Suprapubic skin (tissue), 4 donors: ENCODE results near the gene NLRP7. TPM values are rescaled to one million over a fixed set of nuclear protein-coding genes. Genes with fewer than 3 reads are reported as not detected.
"Not testable (repeated sequence)": the region's sequence is repeated elsewhere in the genome, so short reads cannot be mapped to it uniquely, and the experiment has no call there.

ENCODE experiments used
- DNase-seq, 2 donors: peaks; one replicate each; pipeline ENCODE4 v3.0.0-alpha.2; 2019; ENCODE audit warnings: low spot score in 2 of 2
- H3K27ac ChIP-seq: fragments of 200-600 bp; sonication (generic); one replicate; pipeline ENCODE4 v1.5.1; 2019
- H3K27me3 ChIP-seq: fragments of 200-600 bp; sonication (generic); one replicate; pipeline ENCODE4 v1.5.1; 2019
- H3K36me3 ChIP-seq: fragments of 200-600 bp; sonication (generic); one replicate; pipeline ENCODE4 v1.5.1; 2019
- H3K4me1 ChIP-seq: fragments of 200-600 bp; sonication (generic); one replicate; pipeline ENCODE4 v1.5.1; 2019
- H3K4me3 ChIP-seq: fragments of 200-600 bp; sonication (generic); one replicate; pipeline ENCODE4 v1.5.1; 2019; ENCODE audit warnings: mild to moderate bottlenecking
- H3K9me3 ChIP-seq: fragments of 200-600 bp; sonication (generic); one replicate; pipeline ENCODE4 v1.5.1; 2019
- CTCF ChIP-seq, 2 donors: fragments of 200-600 bp in 1 of 2; fragments of 450-650 bp in 1 of 2; sonication (generic) in 1 of 2; IDR thresholded peaks; one replicate each; pipeline ENCODE4 v1.5.1; 2016 to 2019; ENCODE audit warnings: antibody characterized with exemption in 2 of 2, mild to moderate bottlenecking in 1 of 2, moderate library complexity in 1 of 2
- EP300 ChIP-seq: sonication (generic); formaldehyde crosslinking; IDR thresholded peaks from one replicate; pipeline ENCODE4 v1.6.1; 2017; ENCODE audit warnings: antibody characterized with exemption
- POLR2A ChIP-seq, 2 donors: fragments of 450-650 bp; IDR thresholded peaks; one replicate each; pipeline ENCODE4 v1.6.1; 2017; ENCODE audit warnings: antibody characterized with exemption in 2 of 2, mild to moderate bottlenecking in 2 of 2, moderate library complexity in 2 of 2
- POLR2AphosphoS5 ChIP-seq, 3 donors: sonication (generic); formaldehyde crosslinking; IDR thresholded peaks; one replicate each; pipeline ENCODE4 v1.6.1; 2017; ENCODE audit warnings: antibody characterized with exemption in 3 of 3
- WGBS: methylation state at CpG from one replicate; pipeline ENCODE4 v1.1.5; 2018; 5-methylcytosine and 5-hydroxymethylcytosine counted together
- total RNA-seq, 4 donors: library from RNA; depleted of rRNA; stranded (reverse); fragments of >200 nt; gene quantifications; one replicate each; pipeline ENCODE4 v1.1.0, GENCODE V29; 2016

The NLRP7 gene
- total RNA-seq, 4 donors from 2014 or later, result not detected

- Histone ChIP-seq H3K9me3 (no peaks in the 10 kb centered on the region), H3K27ac (no peak overlapping the region), H3K4me3 (no peak overlapping the region), H3K36me3 (no peaks in the 10 kb centered on the region), H3K4me1 (no peaks in the 10 kb centered on the region), H3K27me3 (peaks cover 9% of the 10 kb centered on the region)
- TF ChIP-seq POLR2A (IDR thresholded peaks at IDR 0.05), result no peak
- TF ChIP-seq EP300, result no peak
- TF ChIP-seq CTCF (IDR thresholded peaks at IDR 0.05), result no peak
- TF ChIP-seq POLR2AphosphoS5 (IDR thresholded peaks at IDR 0.05), result no peak
- no peak for DNase-seq
- WGBS, result 91% methylated on average over 2 of the region's 2 CpGs
Measured at GRCh38 chr19:54896036-54896435, 51.3 kb downstream of the NLRP7 start.

GRCh38 chr19:54894106-54894505 lies 53.2 kb downstream of the NLRP7 start:
- H3K27me3 ChIP-seq, H3K4me1 ChIP-seq, H3K36me3 ChIP-seq, H3K4me3 ChIP-seq, H3K27ac ChIP-seq, H3K9me3 ChIP-seq: not testable (repeated sequence)
- WGBS, result 89% methylated on average over 16 of the region's 16 CpGs
- peak in 1 of 2 donors; percentile 27 for DNase-seq

- no peaks in the 10 kb centered on the region for H3K9me3 ChIP-seq
- H3K36me3 ChIP-seq, result no peaks in the 10 kb centered on the region
- TF ChIP-seq POLR2A (IDR thresholded peaks at IDR 0.05) (no peak), POLR2AphosphoS5 (IDR thresholded peaks at IDR 0.05) (no peak), CTCF (IDR thresholded peaks at IDR 0.05) (no peak), EP300 (no peak)
- no peak overlapping the region for H3K27ac ChIP-seq
- no peaks in the 10 kb centered on the region for H3K4me1 ChIP-seq
- DNase-seq, result no peak
- H3K27me3 ChIP-seq, result peaks cover 5% of the 10 kb centered on the region
- H3K4me3 ChIP-seq, result no peak overlapping the region
- 25% methylated on average over 3 of the region's 7 CpGs for WGBS
Measured at GRCh38 chr19:54893406-54893805, 53.9 kb downstream of the NLRP7 start.

- peak in 1 of 2 donors; percentile 54 for DNase-seq
- no peaks in the 10 kb centered on the region for H3K9me3 ChIP-seq
- no peak overlapping the region for H3K4me3 ChIP-seq
- whole genome bisulfite sequencing, result 75% methylated on average over 11 of the region's 11 CpGs
- no peaks in the 10 kb centered on the region for H3K36me3 ChIP-seq
- TF ChIP-seq POLR2A (IDR thresholded peaks at IDR 0.05) (no peak), EP300 (no peak), POLR2AphosphoS5 (IDR thresholded peaks at IDR 0.05) (no peak), CTCF (IDR thresholded peaks at IDR 0.05) (no peak)
- H3K27ac ChIP-seq, result no peak overlapping the region
- H3K27me3 ChIP-seq, result peaks cover 7% of the 10 kb centered on the region
- H3K4me1 ChIP-seq, result no peaks in the 10 kb centered on the region
Measured at GRCh38 chr19:54889566-54889965, 57.8 kb downstream of the NLRP7 start.

GRCh38 chr19:54888239-54888638 lies 59.1 kb downstream of the NLRP7 start:
- Histone ChIP-seq H3K4me3 (no peak overlapping the region), H3K4me1 (no peaks in the 10 kb centered on the region), H3K9me3 (no peaks in the 10 kb centered on the region), H3K27ac (no peak overlapping the region), H3K36me3 (no peaks in the 10 kb centered on the region), H3K27me3 (peaks cover 13% of the 10 kb centered on the region)
- WGBS, result 90% methylated on average over 10 of the region's 10 CpGs
- peak in 1 of 2 donors; percentile 32 for DNase-seq
- TF ChIP-seq POLR2AphosphoS5 (IDR thresholded peaks at IDR 0.05), result no peak

GRCh38 chr19:54883228-54883627 lies 64.1 kb downstream of the NLRP7 start:
- 81% methylated on average over 2 of the region's 9 CpGs for WGBS
- TF ChIP-seq CTCF (IDR thresholded peaks at IDR 0.05), result no peak
- no peak for TF ChIP-seq POLR2AphosphoS5 (IDR thresholded peaks at IDR 0.05)
- TF ChIP-seq POLR2A (IDR thresholded peaks at IDR 0.05), result no peak
- no peak for TF ChIP-seq EP300
- Histone ChIP-seq H3K27ac (no peak overlapping the region), H3K4me3 (no peak overlapping the region), H3K4me1 (no peaks in the 10 kb centered on the region), H3K9me3 (no peaks in the 10 kb centered on the region), H3K27me3 (peaks cover 26% of the 10 kb centered on the region), H3K36me3 (no peaks in the 10 kb centered on the region)
- peak in 1 of 2 donors; percentile 43 for DNase-seq
